ENCODE results near the gene ZNF618. TPM values are rescaled to one million over a fixed set of nuclear protein-coding genes. Genes with fewer than 3 reads are reported as not detected.

The ZNF618 gene
- total and polyA plus RNA-seq, 7 donors: 0.92 to 8.0 (median 2.3) TPM

- Histone ChIP-seq H3K4me1 (peaks cover 0 to 15% (median 11%) of the 10 kb centered on the region in 4 donors), H3K27me3 (peaks cover 13 to 25% (median 17%) of the 10 kb centered on the region in 3 donors), H3K27ac (no peak overlapping the region), H3K9me3 (peaks cover 0 to 5% (median 0%) of the 10 kb centered on the region in 4 donors), H3K4me3 (no peak overlapping the region), H3K36me3 (no peaks in the 10 kb centered on the region)
- no peak for DNase-seq
- TF ChIP-seq EP300 (IDR thresholded peaks at IDR 0.05) (no peak), POLR2AphosphoS5 (IDR thresholded peaks at IDR 0.05) (no peak), POLR2A (IDR thresholded peaks at IDR 0.05) (no peak)
- intact Hi-C loops (cut with DNase I): loop anchor here (10.0 kb wide), 1 partner anchor 52 kb away; the partner anchor contains the start of gene COL27A1
Measured at GRCh38 chr9:114102484-114102883, 226.4 kb downstream of the ZNF618 start.

GRCh38 chr9:114105236-114105635 lies 229.1 kb downstream of the ZNF618 start:
- 79 to 87% methylated on average over 5 of the region's 5 CpGs for WGBS, 2 donors
- no peak overlapping the region for H3K27ac ChIP-seq
- TF ChIP-seq CTCF (IDR thresholded peaks at IDR 0.05) (no peak), POLR2A (IDR thresholded peaks at IDR 0.05) (no peak), POLR2AphosphoS5 (IDR thresholded peaks at IDR 0.05) (no peak), EP300 (IDR thresholded peaks at IDR 0.05) (no peak)
- no peak overlapping the region for H3K4me3 ChIP-seq
- intact Hi-C loops (cut with DNase I): loop anchor here (5.0 to 10.0 kb wide), 2 partner anchors 50 to 167 kb away; partner anchors contain the start of gene COL27A1
- DNase-seq: no peak
- H3K4me1 ChIP-seq: no peaks in the 10 kb centered on the region
- H3K9me3 ChIP-seq: peaks cover 0 to 5% (median 0%) of the 10 kb centered on the region in 4 donors
- H3K36me3 ChIP-seq: no peaks in the 10 kb centered on the region
- no peaks in the 10 kb centered on the region for H3K27me3 ChIP-seq

Other genes with a start within 250 kb of the ZNF618 start
- gene AMBP, start 202.0 kb downstream of the ZNF618 start, total RNA-seq: not detected
- gene AMBP, start 202.0 kb downstream of the ZNF618 start, polyA plus RNA-seq: under 1 TPM in 1 of 3 donors, not detected in 2; 0.66 TPM
- 1 to 10 TPM in 1 of 4 donors, not detected in 3; 1.4 TPM for gene KIF12, start 223.0 kb downstream of the ZNF618 start, total RNA-seq
- gene KIF12, start 223.0 kb downstream of the ZNF618 start, polyA plus RNA-seq: 1 to 10 TPM; 2.5 to 6.9 (median 4.8) TPM